ENCODE results near the gene EEFSEC. TPM values are rescaled to one million over a fixed set of nuclear protein-coding genes. Genes with fewer than 3 reads are reported as not detected.
A peak's percentile ranks its signal among the peaks of the same experiment; 100 is the strongest.

EEFSEC gene
- total and polyA plus RNA-seq, 12 donors = 5.5 to 15.6 (median 10.4) TPM

DNA sequence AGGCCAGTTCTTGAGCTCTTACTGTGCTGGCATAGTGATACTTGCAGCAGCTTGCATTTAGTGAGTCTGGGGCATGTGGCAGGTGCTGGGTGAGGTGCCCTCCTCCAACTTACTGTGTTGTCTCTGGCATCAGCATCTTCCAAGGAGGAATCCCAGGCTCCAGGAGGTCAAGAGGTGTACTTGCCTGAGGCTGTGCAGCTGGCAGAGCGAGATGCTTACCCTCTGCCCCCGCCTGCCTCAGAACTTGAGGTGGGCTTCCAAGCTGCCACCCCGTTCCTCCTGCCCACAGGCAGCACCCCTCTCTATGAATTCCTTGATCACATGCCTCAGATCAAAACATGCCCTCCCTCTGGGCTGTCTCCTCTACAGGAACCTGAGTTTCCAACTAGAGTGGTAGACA lies 86.0 kb downstream of the EEFSEC start:
- no peaks in the 10 kb centered on the region for H3K27me3 ChIP-seq
- H3K9me3 ChIP-seq (replicated peaks in 1 of 3) = no peaks in the 10 kb centered on the region
- TF ChIP-seq POLR2A (IDR thresholded peaks at IDR 0.05) = no peak
- TF ChIP-seq, protein P1, sequence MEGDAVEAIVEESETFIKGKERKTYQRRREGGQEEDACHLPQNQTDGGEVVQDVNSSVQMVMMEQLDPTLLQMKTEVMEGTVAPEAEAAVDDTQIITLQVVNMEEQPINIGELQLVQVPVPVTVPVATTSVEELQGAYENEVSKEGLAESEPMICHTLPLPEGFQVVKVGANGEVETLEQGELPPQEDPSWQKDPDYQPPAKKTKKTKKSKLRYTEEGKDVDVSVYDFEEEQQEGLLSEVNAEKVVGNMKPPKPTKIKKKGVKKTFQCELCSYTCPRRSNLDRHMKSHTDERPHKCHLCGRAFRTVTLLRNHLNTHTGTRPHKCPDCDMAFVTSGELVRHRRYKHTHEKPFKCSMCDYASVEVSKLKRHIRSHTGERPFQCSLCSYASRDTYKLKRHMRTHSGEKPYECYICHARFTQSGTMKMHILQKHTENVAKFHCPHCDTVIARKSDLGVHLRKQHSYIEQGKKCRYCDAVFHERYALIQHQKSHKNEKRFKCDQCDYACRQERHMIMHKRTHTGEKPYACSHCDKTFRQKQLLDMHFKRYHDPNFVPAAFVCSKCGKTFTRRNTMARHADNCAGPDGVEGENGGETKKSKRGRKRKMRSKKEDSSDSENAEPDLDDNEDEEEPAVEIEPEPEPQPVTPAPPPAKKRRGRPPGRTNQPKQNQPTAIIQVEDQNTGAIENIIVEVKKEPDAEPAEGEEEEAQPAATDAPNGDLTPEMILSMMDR (IDR thresholded peaks at IDR 0.05) = no peak
- no peak overlapping the region for H3K4me3 ChIP-seq
- intact Hi-C loops (cut with DNase I) = no loop called here
- no peak overlapping the region for H3K27ac ChIP-seq
- DNase-seq = no peak
- WGBS, 4 donors = 92 to 100% (median 98%) methylated on average over 3 of the region's 3 CpGs
- H3K36me3 ChIP-seq (replicated peaks in 1 of 2) = no peaks in the 10 kb centered on the region
- no peaks in the 10 kb centered on the region for H3K4me1 ChIP-seq (replicated peaks in 1 of 2)

DNA sequence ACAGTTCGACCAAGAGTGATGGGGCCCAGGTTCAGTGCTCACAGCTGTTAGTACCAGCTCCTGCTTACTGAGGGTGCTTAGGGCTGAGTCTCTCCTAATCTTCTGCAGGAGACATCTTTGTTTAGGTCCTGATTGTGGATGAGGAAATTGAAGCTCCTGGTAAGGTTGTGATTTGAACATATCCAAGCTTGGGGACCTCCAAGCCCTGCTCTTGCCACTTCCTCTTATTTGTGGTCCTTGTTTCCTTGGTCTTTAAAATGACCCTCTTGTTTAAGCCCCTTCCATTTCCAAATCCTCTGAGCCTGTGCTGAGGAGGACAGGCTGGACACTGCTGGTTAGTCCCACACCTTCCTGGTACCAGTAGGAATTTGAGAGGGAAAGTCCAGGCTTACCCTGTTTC lies 87.0 kb downstream of the EEFSEC start:
- DNase-seq = no peak
- TF ChIP-seq POLR2A (IDR thresholded peaks at IDR 0.05) = no peak
- TF ChIP-seq, protein P1 (IDR thresholded peaks at IDR 0.05) = no peak
- Histone ChIP-seq H3K27ac (no peak overlapping the region), H3K4me3 (no peak overlapping the region), H3K27me3 (no peaks in the 10 kb centered on the region), H3K9me3 (replicated peaks in 1 of 3) (no peaks in the 10 kb centered on the region), H3K4me1 (replicated peaks in 1 of 2) (no peaks in the 10 kb centered on the region), H3K36me3 (replicated peaks in 1 of 2) (no peaks in the 10 kb centered on the region)
- intact Hi-C loops (cut with DNase I) = no loop called here
- 60 to 100% (median 95%) methylated on average over 1 of the region's 1 CpG for WGBS, 4 donors

DNA sequence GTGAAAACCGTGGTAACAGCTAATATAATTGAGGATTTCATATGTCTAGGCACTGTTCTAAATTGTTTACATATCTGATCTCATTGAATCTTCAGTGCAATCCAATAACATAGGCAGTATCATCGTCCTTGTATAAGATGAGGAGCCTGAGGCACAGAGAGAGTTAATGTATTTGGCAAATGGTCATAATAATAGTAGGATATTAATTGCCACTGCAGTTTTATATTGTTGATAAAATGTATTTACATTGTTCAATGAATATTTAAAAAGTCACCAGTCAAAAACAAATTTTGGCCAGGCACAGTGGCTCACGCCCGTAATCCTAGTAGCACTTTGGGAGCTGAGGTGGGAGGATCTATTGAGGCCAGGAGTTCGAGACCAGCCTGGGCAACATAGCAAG lies 88.5 kb downstream of the EEFSEC start:
- Histone ChIP-seq H3K36me3 (replicated peaks in 1 of 2) (no peaks in the 10 kb centered on the region), H3K4me1 (replicated peaks in 1 of 2) (no peaks in the 10 kb centered on the region), H3K9me3 (replicated peaks in 1 of 3) (no peaks in the 10 kb centered on the region), H3K27me3 (no peaks in the 10 kb centered on the region), H3K27ac (no peak overlapping the region), H3K4me3 (no peak overlapping the region)
- no peak for DNase-seq
- TF ChIP-seq POLR2A (IDR thresholded peaks at IDR 0.05) = no peak
- TF ChIP-seq, protein P1 (IDR thresholded peaks at IDR 0.05) = no peak
- intact Hi-C loops (cut with DNase I) = no loop called here
- WGBS, 4 donors = 93 to 97% (median 96%) methylated on average over 5 of the region's 5 CpGs

DNA sequence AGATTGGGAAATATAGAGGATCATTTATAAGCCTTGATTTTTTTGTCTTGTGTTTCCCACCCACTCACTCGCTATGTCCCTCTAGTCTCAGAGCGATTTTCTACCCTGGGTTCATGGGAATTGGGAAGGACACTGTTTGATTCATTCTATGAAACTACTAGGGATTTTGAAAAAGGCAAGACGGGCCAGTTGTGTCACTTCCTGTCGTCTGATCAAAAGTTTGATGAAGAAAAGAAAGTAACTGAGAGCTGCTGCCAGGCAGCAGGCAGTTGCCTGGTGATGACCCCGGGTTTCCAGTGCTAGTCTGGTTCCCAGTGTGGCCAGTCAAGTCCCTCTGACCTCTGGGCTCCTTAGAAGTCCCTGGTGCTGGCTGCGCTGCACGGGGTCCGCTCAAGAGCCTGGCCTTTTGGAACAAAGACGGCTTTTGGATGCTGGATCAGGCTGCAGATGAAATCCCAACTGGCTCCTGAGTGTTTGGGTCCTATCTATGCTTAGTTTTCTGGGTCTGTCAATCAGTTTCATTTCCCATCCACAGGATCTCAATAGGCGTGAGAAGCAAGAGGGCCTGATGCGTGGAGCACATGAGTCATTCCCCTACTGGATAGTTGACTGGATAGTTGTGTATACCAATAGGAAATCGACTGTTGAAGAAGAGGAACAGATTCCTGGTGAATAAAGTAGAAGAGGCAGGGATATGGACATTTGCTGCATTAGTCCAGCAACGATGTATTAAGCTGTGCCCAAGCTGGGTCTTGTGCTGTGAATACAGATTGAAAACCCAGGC lies 89.7 kb downstream of the EEFSEC start:
- H3K36me3 ChIP-seq (replicated peaks in 1 of 2) = no peaks in the 10 kb centered on the region
- peak in 2 of 7 donors; percentile 29 to 38 for DNase-seq
- no peaks in the 10 kb centered on the region for H3K9me3 ChIP-seq (replicated peaks in 1 of 3)
- no peaks in the 10 kb centered on the region for H3K4me1 ChIP-seq (replicated peaks in 1 of 2)
- H3K27me3 ChIP-seq = no peaks in the 10 kb centered on the region
- no peak overlapping the region for H3K4me3 ChIP-seq
- intact Hi-C loops (cut with DNase I) = no loop called here
- H3K27ac ChIP-seq = no peak overlapping the region
- no peak for TF ChIP-seq POLR2A (IDR thresholded peaks at IDR 0.05)
- TF ChIP-seq, protein P1 (IDR thresholded peaks at IDR 0.05) = no peak
- 79 to 87% (median 85%) methylated on average over 9 to 13 of the region's 13 CpGs for WGBS, 4 donors

Data from adrenal gland (tissue), 12 donors.